ENCODE data around the gene EIF3K.

GRCh38 chr19:38661996-38662395 lies 43.0 kb downstream of the EIF3K start:
- no peak for TF ChIP-seq CTCF (IDR thresholded peaks at IDR 0.05)
- no peak for TF ChIP-seq POLR2A (IDR thresholded peaks at IDR 0.05)

All from adrenal gland (tissue), 5 donors.